Measurements from ENCODE around the gene CHMP4A.

- TF ChIP-seq CTCF (conservative IDR thresholded peaks at IDR 0.05; ENCODE audit: low read depth, low read length) (no peak), EZH2 (IDR thresholded peaks at IDR 0.05; ENCODE audit: low read length, unreplicated experiment) (no peak), EZH2phosphoT487 (IDR thresholded peaks at IDR 0.05; ENCODE audit: borderline replicate concordance, low read length) (no peak)
Measured at GRCh38 chr14:24207104-24207551, 6.2 kb downstream of the CHMP4A start.
